SU-DHL-6 (cell line): Measurements from ENCODE around the gene GRIK2.

Experiments
- H2AFZ ChIP-seq: fragments of 200-600 bp; sonication (generic); 2 replicates; pipeline ENCODE4 v1.6.1; 2014; ENCODE audit warnings: low read depth, mild to moderate bottlenecking, moderate library complexity, mixed read lengths, antibody characterized with exemption, low read length; ENCODE audit not compliant: severe bottlenecking
- H3F3A ChIP-seq: fragments of 200-600 bp; shearing (Covaris generic); 2 replicates; pipeline ENCODE4 v1.6.0; 2016; ENCODE audit warnings: antibody characterized with exemption, mild to moderate bottlenecking; ENCODE audit not compliant: insufficient read depth
- H3K27ac ChIP-seq: fragments of 200-600 bp; sonication (generic); 2 replicates; pipeline ENCODE4 v1.5.1; 2016; ENCODE audit warnings: low read depth, mild to moderate bottlenecking, low read length, moderate library complexity, mixed read lengths
- H3K27me3 ChIP-seq: fragments of 200-600 bp; sonication (generic), shearing (Covaris generic); 2 replicates; pipeline ENCODE4 v1.6.0; 2014; ENCODE audit warnings: mild to moderate bottlenecking, low read length
- H3K36me3 ChIP-seq: fragments of 200-600 bp; sonication (generic); 2 replicates; pipeline ENCODE4 v1.6.1; 2014; ENCODE audit warnings: mild to moderate bottlenecking, low read length, mixed read lengths
- H3K4me2 ChIP-seq: fragments of 300-600, 200-600 bp; shearing (Covaris generic), sonication (generic); 2 replicates; pipeline ENCODE4 v1.6.0; 2014; ENCODE audit warnings: low read length, low read depth, mild to moderate bottlenecking; ENCODE audit not compliant: poor library complexity, severe bottlenecking
- H3K4me3 ChIP-seq: fragments of 200-600 bp; sonication (generic); 2 replicates; pipeline ENCODE4 v1.5.1; 2014; ENCODE audit warnings: antibody characterized with exemption, low read length, mild to moderate bottlenecking, mixed read lengths; ENCODE audit not compliant: insufficient read depth, poor library complexity, severe bottlenecking
- H3K79me2 ChIP-seq: fragments of 200-600 bp; sonication (generic); 2 replicates; pipeline ENCODE4 v1.6.1; 2014; ENCODE audit warnings: mild to moderate bottlenecking, low read length, moderate library complexity; ENCODE audit not compliant: insufficient read depth
- H3K9ac ChIP-seq: fragments of 200-600 bp; sonication (generic); 2 replicates; pipeline ENCODE4 v1.7.0; 2014; ENCODE audit warnings: mild to moderate bottlenecking, low read length
- H3K9me2 ChIP-seq: fragments of 200-600 bp; sonication (generic); replicated peaks from 2 replicates; pipeline ENCODE4 v1.6.1; 2014; ENCODE audit warnings: low read length; ENCODE audit not compliant: insufficient read depth
- H3K9me3 ChIP-seq: fragments of 200-600 bp; sonication (generic); 2 replicates; pipeline ENCODE4 v1.6.1; 2014; ENCODE audit warnings: low read length, mixed read lengths; ENCODE audit not compliant: insufficient read depth
- H4K20me1 ChIP-seq: fragments of 200-600 bp; sonication (generic); 2 replicates; pipeline ENCODE4 v1.6.1; 2014; ENCODE audit warnings: low read depth, mild to moderate bottlenecking, antibody characterized with exemption, low read length, moderate library complexity, mixed read lengths
- EZH2phosphoT487 ChIP-seq: fragments of 200-600 bp; sonication (generic), shearing (Covaris generic); conservative IDR thresholded peaks from 2 replicates; pipeline ENCODE4 v1.6.1; 2018; ENCODE audit warnings: mild to moderate bottlenecking, antibody characterized with exemption, low read length, moderate library complexity, mixed read lengths
- TF ChIP-seq, protein P1 (sequence below): fragments of 200-600 bp; sonication (generic); IDR thresholded peaks from one replicate; pipeline ENCODE4 v1.5.1; 2017; ENCODE audit warnings: antibody characterized with exemption, mild to moderate bottlenecking, low read length, moderate library complexity; ENCODE audit not compliant: insufficient read depth, poor library complexity, severe bottlenecking

The GRIK2 gene

DNA sequence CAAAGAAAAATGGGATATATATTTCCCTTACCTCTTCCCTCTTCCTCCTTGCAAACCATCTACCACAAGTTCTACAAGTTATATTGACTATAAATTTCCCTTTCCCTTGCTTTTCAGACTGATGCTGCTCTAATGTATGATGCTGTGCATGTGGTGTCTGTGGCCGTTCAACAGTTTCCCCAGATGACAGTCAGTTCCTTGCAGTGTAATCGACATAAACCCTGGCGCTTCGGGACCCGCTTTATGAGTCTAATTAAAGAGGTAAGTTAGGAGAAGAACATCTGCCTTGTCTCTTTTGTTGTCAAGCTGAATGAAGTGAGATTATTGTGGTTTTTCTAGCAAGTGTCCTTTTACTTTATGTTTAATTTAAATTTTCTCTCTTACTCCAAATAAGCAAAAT, 406.0 kb downstream of the GRIK2 start:
- Histone ChIP-seq H3K79me2 (no peaks in the 10 kb centered on the region), H3K9ac (no peak overlapping the region), H3F3A (no peaks in the 10 kb centered on the region), H3K9me3 (no peaks in the 10 kb centered on the region), H3K4me2 (no peak overlapping the region), H3K36me3 (no peaks in the 10 kb centered on the region; the same call in 1 of the 2 replicates), H2AFZ (no peak overlapping the region), H4K20me1 (no peaks in the 10 kb centered on the region), H3K9me2 (no peaks in the 10 kb centered on the region), H3K27ac (no peak overlapping the region), H3K27me3 (no peaks in the 10 kb centered on the region), H3K4me3 (no peak overlapping the region)
- no peak for TF ChIP-seq EZH2phosphoT487
- TF ChIP-seq, protein P1, sequence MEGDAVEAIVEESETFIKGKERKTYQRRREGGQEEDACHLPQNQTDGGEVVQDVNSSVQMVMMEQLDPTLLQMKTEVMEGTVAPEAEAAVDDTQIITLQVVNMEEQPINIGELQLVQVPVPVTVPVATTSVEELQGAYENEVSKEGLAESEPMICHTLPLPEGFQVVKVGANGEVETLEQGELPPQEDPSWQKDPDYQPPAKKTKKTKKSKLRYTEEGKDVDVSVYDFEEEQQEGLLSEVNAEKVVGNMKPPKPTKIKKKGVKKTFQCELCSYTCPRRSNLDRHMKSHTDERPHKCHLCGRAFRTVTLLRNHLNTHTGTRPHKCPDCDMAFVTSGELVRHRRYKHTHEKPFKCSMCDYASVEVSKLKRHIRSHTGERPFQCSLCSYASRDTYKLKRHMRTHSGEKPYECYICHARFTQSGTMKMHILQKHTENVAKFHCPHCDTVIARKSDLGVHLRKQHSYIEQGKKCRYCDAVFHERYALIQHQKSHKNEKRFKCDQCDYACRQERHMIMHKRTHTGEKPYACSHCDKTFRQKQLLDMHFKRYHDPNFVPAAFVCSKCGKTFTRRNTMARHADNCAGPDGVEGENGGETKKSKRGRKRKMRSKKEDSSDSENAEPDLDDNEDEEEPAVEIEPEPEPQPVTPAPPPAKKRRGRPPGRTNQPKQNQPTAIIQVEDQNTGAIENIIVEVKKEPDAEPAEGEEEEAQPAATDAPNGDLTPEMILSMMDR: no peak

DNA sequence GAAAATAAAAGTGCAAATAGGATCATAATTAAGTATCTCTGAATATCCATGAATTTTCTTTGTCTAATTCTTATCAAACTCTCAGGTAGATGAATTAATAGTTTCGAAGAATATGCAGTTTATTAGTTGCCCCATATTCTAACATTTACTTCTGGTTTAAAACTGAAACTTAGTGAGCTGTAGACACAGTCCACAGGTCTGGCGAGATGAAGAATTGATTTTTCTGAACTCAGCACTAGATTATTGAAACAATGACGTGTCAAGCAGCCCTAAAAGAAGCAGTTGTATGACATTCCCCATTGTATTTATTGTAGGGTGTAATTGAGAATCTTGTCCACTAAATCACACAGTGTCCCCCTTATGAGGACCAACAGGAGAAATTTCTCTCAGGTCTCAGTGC, 407.1 kb downstream of the GRIK2 start:
- Histone ChIP-seq H3K4me3 (no peak overlapping the region), H2AFZ (no peak overlapping the region), H3F3A (no peaks in the 10 kb centered on the region), H3K4me2 (no peak overlapping the region), H3K36me3 (no peaks in the 10 kb centered on the region; the same call in 1 of the 2 replicates), H3K79me2 (no peaks in the 10 kb centered on the region), H3K9me2 (no peaks in the 10 kb centered on the region), H4K20me1 (no peaks in the 10 kb centered on the region), H3K27me3 (no peaks in the 10 kb centered on the region), H3K9me3 (no peaks in the 10 kb centered on the region), H3K27ac (no peak overlapping the region), H3K9ac (no peak overlapping the region)
- TF ChIP-seq, protein P1: no peak
- no peak for TF ChIP-seq EZH2phosphoT487

DNA sequence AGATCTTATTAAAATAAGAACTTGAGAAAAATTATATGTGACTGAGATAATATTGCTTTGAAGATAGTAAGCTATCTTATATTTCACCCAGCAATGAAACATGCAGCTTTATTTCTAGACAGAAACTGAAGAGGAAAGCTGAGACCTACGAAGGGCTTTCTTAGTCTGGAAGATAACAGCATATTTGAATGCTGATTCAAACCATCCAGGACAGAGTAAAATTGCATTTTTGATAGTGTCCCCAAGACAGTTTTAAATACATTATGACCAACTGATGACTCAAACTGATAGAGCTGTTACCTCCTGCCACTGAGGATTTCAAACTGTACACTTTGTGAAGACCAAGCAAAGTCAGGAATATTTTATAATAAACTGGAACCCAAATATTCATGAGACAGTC, 409.6 kb downstream of the GRIK2 start:
- H4K20me1 ChIP-seq: no peaks in the 10 kb centered on the region
- H3K4me3 ChIP-seq: no peak overlapping the region
- no peak overlapping the region for H2AFZ ChIP-seq
- no peaks in the 10 kb centered on the region for H3K9me2 ChIP-seq
- H3F3A ChIP-seq: no peaks in the 10 kb centered on the region
- H3K27me3 ChIP-seq: no peaks in the 10 kb centered on the region
- no peaks in the 10 kb centered on the region for H3K9me3 ChIP-seq
- no peaks in the 10 kb centered on the region; the same call in 1 of the 2 replicates for H3K36me3 ChIP-seq
- no peak overlapping the region for H3K9ac ChIP-seq
- H3K27ac ChIP-seq: no peak overlapping the region
- TF ChIP-seq EZH2phosphoT487: no peak
- TF ChIP-seq, protein P1: no peak
- H3K4me2 ChIP-seq: no peak overlapping the region
- no peaks in the 10 kb centered on the region for H3K79me2 ChIP-seq

DNA sequence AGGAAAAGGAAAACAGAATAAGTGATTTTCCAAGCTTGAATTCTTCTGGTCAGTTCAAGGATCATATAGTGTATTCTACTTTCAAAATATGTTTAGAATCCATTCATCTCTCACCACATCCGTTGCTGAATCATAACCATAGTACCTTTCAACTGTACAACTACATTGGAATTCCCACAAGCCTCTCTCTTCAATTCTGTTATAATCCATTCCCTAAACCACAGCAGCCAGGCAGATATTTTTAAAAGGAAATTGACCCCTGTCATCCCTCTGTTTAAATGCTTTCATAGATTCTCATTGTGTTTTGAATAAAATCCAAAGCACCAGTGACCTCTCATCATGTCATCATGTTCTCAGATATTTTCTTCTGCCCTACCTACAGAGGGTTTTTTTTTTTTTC, 412.7 kb downstream of the GRIK2 start:
- Histone ChIP-seq H3K9ac (no peak overlapping the region), H3K4me2 (no peak overlapping the region), H3K36me3 (no peaks in the 10 kb centered on the region; the same call in 1 of the 2 replicates), H4K20me1 (no peaks in the 10 kb centered on the region), H3F3A (no peaks in the 10 kb centered on the region), H3K4me3 (no peak overlapping the region), H3K27me3 (no peaks in the 10 kb centered on the region), H3K9me3 (no peaks in the 10 kb centered on the region), H3K27ac (no peak overlapping the region), H3K79me2 (no peaks in the 10 kb centered on the region), H3K9me2 (no peaks in the 10 kb centered on the region), H2AFZ (no peak overlapping the region)
- TF ChIP-seq, protein P1: no peak
- no peak for TF ChIP-seq EZH2phosphoT487
